Neutrophil (primary cell): Measurements from ENCODE around the gene NSUN2.

ENCODE experiments used
- H3K27ac ChIP-seq: fragments of 200-600 bp; sonication (generic); 2 replicates; pipeline ENCODE4 v1.5.1; 2016; ENCODE audit warnings: mild to moderate bottlenecking, moderate library complexity
- H3K27me3 ChIP-seq: fragments of 200-600 bp; sonication (generic); 2 replicates; pipeline ENCODE4 v1.6.0; 2016; ENCODE audit warnings: mild to moderate bottlenecking
- H3K36me3 ChIP-seq: fragments of 200-600 bp; sonication (generic); 2 replicates; pipeline ENCODE4 v1.5.1; 2017
- H3K4me1 ChIP-seq, 2 experiments: fragments of 200-600 bp in 1 of 2; sonication (generic) in 1 of 2; 1 replicate in 1 of 2; 2 replicates in 1 of 2; pipeline versions ENCODE4 v1.5.1 to v1.6.1; 2013 to 2016; ENCODE audit warnings: low read depth in 1 of 2, low read length in 1 of 2, mild to moderate bottlenecking in 1 of 2, moderate library complexity in 1 of 2; ENCODE audit not compliant: control insufficient read depth in 1 of 2, insufficient read depth in 1 of 2
- H3K4me3 ChIP-seq, 2 experiments: fragments of 200-600 bp in 1 of 2; sonication (generic) in 1 of 2; 1 replicate in 1 of 2; 2 replicates in 1 of 2; pipeline ENCODE4 v1.5.1; 2013 to 2016; ENCODE audit warnings: low read depth in 1 of 2, low read length in 1 of 2, mild to moderate bottlenecking in 1 of 2, moderate library complexity in 1 of 2
- H3K9me3 ChIP-seq: fragments of 200-600 bp; sonication (generic); 2 replicates; pipeline ENCODE4 v1.5.1; 2016
- TF ChIP-seq, protein P1 (sequence below): fragments of 200-600 bp; sonication (generic); IDR thresholded peaks from 2 replicates; pipeline ENCODE4 v1.5.1; 2016; ENCODE audit warnings: antibody characterized with exemption

NSUN2 gene

DNA sequence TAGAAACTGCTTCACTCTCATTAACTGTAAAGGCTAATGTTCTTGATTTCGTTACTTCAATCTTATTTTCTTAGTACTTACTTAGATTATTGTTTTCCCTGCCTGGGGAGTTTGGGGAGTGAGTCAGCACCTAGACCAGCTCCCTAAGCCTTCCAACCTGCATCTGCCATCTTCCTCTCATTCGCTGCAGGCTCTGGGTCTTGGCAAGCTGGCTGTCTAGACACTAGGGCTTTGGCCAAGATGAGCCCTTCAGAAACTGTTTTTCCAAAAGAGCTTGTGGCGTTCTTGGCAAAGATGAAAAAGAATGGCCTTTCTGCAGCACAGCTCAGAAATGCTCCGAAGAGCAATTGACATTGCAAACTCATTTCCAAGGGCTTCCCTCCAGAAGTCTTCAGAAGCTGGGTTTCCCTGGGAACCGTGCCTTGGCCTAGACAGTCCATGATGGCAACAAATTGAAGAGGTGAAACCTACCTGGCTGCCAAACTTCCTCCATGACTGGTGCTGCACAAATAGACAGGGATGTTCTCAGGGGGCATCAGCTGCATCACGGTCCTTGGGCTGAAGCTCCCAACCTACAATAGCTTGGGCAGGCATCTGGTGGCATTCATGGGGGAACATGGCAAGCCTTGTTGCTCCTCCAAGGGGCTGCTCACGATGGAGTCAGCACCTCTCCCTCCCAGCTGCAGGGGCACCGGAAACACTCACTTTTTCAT, 76.6 kb downstream of the NSUN2 start:
- no peaks in the 10 kb centered on the region for H3K9me3 ChIP-seq
- H3K4me1 ChIP-seq: no peaks in the 10 kb centered on the region
- no peaks in the 10 kb centered on the region for H3K36me3 ChIP-seq
- H3K4me3 ChIP-seq: no peak overlapping the region
- H3K27ac ChIP-seq: no peak overlapping the region
- no peaks in the 10 kb centered on the region for H3K27me3 ChIP-seq
- TF ChIP-seq, protein P1, sequence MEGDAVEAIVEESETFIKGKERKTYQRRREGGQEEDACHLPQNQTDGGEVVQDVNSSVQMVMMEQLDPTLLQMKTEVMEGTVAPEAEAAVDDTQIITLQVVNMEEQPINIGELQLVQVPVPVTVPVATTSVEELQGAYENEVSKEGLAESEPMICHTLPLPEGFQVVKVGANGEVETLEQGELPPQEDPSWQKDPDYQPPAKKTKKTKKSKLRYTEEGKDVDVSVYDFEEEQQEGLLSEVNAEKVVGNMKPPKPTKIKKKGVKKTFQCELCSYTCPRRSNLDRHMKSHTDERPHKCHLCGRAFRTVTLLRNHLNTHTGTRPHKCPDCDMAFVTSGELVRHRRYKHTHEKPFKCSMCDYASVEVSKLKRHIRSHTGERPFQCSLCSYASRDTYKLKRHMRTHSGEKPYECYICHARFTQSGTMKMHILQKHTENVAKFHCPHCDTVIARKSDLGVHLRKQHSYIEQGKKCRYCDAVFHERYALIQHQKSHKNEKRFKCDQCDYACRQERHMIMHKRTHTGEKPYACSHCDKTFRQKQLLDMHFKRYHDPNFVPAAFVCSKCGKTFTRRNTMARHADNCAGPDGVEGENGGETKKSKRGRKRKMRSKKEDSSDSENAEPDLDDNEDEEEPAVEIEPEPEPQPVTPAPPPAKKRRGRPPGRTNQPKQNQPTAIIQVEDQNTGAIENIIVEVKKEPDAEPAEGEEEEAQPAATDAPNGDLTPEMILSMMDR: no peak

DNA sequence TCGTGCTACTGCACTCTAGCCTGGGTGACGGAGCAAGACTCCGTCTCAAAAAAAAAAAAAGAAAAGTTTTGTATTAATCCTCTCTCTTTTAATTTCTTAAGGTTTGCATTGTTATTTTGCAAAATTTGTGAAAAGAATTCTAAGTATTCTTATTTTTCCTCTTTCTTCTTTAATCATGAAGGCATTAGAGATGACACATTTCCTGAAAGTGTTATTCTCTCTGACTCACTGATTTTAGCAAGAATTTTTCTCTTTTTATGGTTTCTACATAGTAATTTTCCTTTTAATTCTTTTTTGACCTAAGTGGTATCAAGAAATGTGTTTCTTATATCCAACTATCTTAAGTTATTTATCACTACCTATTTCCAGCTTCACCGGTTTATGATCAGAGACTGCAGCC, 78.0 kb downstream of the NSUN2 start:
- Histone ChIP-seq H3K36me3 (no peaks in the 10 kb centered on the region), H3K4me1 (no peaks in the 10 kb centered on the region), H3K9me3 (no peaks in the 10 kb centered on the region), H3K27me3 (no peaks in the 10 kb centered on the region), H3K27ac (no peak overlapping the region), H3K4me3 (no peak overlapping the region)
- TF ChIP-seq, protein P1: no peak

DNA sequence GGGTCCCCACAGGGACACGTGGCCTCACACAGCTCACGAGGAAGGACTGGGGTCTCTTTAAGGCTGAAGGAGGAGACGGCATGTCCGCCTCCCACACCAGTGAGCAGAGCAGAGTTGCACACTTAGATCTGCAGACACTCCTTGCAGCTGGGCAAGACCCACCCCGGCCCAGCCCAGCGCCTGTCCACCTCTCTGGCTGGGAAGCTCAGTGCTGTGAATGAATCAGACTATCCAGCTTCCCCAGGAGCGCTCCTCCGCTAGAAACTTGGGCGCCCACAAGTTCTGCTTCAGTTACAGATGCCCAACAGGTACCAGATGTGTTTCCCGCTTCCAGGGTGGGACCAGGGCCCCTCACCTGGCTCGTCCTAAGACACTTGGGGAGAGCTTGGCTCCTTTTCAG, 78.9 kb downstream of the NSUN2 start:
- no peaks in the 10 kb centered on the region for H3K4me1 ChIP-seq
- H3K9me3 ChIP-seq: no peaks in the 10 kb centered on the region
- H3K27ac ChIP-seq: no peak overlapping the region
- H3K36me3 ChIP-seq: no peaks in the 10 kb centered on the region
- TF ChIP-seq, protein P1: no peak
- no peak overlapping the region for H3K4me3 ChIP-seq
- H3K27me3 ChIP-seq: no peaks in the 10 kb centered on the region

DNA sequence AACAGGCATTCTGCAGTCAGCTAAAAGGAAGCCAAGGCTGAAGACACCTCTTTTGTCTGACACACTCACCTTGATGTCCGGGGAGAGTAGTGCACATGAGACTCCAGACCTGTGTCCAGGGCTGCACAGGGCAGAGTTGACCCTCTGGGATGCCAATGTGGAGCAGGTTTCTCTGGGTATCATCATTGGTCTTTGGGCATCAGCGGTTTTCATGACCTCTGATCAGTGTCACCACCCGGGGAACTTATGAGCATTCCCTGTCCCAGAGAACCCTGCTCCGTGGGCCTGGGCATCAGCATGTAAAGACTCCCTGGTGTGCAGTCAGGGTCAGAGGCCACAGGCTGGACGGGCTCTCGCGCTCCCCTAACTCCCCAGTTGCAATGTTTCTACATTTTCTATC, 80.2 kb downstream of the NSUN2 start:
- H3K27me3 ChIP-seq: no peaks in the 10 kb centered on the region
- H3K36me3 ChIP-seq: no peaks in the 10 kb centered on the region
- TF ChIP-seq, protein P1: no peak

DNA sequence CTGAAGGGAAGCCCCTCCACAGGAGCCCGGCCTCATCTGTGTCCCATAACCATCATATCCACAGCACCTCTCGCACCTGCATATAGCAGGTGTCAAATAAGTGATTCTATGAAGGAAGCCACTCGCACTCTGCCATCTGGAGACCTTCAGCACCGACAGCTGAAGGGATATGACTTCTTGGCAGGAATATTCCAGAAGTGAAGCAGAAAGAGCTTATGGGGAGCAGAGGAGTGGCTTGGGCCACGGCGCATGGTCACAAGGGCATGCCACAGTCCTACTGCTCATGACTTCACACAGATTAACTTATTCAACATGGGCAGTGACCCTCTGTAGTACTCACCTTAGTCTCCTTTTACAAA, 80.9 kb downstream of the NSUN2 start:
- no peaks in the 10 kb centered on the region for H3K36me3 ChIP-seq
- no peak overlapping the region for H3K4me3 ChIP-seq
- no peak overlapping the region for H3K27ac ChIP-seq
- no peaks in the 10 kb centered on the region for H3K4me1 ChIP-seq
- H3K9me3 ChIP-seq: no peaks in the 10 kb centered on the region
- TF ChIP-seq, protein P1: no peak
- no peaks in the 10 kb centered on the region for H3K27me3 ChIP-seq

More for the DNA sequence above, 80.2 kb downstream of the NSUN2 start:
- no peaks in the 10 kb centered on the region for H3K4me1 ChIP-seq
- H3K9me3 ChIP-seq: no peaks in the 10 kb centered on the region
- H3K27ac ChIP-seq: no peak overlapping the region
- no peak overlapping the region for H3K4me3 ChIP-seq
